Subcutaneous adipose tissue (tissue), 4 donors: Measurements from ENCODE around the gene TMEM63C. TPM values are rescaled to one million over a fixed set of nuclear protein-coding genes. Genes with fewer than 3 reads are reported as not detected.

Experiments
- total RNA-seq, 4 donors: library from RNA; depleted of rRNA; stranded (reverse); fragments of >200 nt; gene quantifications; one replicate each; pipeline ENCODE4 v1.1.0, GENCODE V29; 2016
- TF ChIP-seq, protein P1 (sequence below): fragments of 450-650 bp; IDR thresholded peaks from one replicate; pipeline ENCODE4 v1.5.1; 2016; ENCODE audit warnings: low read depth, mild to moderate bottlenecking, control low read depth, antibody characterized with exemption, moderate library complexity

TMEM63C gene
- total RNA-seq, 4 donors from 2014 or later, result 0.17 TPM; not detected in 3

DNA sequence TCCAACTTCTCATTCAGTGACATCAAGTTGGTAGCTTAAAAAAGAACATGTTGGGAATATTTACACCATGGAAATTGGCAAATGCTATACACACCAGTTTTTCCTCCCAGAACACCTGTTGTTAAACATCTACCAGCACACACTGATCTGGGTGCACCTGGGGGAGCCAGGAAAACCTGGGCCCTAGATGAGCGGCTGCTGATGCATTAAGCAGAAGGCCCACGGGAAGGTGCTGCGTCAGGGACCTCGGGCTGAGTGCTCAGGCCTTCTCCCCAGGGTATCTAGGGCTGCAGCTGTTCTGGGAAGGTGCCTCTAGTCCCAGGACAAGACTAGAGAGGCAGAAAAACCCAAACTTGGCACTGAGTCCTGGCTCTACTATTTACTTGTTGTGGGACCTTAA, 92.2 kb downstream of the TMEM63C start:
- TF ChIP-seq, protein P1, sequence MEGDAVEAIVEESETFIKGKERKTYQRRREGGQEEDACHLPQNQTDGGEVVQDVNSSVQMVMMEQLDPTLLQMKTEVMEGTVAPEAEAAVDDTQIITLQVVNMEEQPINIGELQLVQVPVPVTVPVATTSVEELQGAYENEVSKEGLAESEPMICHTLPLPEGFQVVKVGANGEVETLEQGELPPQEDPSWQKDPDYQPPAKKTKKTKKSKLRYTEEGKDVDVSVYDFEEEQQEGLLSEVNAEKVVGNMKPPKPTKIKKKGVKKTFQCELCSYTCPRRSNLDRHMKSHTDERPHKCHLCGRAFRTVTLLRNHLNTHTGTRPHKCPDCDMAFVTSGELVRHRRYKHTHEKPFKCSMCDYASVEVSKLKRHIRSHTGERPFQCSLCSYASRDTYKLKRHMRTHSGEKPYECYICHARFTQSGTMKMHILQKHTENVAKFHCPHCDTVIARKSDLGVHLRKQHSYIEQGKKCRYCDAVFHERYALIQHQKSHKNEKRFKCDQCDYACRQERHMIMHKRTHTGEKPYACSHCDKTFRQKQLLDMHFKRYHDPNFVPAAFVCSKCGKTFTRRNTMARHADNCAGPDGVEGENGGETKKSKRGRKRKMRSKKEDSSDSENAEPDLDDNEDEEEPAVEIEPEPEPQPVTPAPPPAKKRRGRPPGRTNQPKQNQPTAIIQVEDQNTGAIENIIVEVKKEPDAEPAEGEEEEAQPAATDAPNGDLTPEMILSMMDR, result no peak

DNA sequence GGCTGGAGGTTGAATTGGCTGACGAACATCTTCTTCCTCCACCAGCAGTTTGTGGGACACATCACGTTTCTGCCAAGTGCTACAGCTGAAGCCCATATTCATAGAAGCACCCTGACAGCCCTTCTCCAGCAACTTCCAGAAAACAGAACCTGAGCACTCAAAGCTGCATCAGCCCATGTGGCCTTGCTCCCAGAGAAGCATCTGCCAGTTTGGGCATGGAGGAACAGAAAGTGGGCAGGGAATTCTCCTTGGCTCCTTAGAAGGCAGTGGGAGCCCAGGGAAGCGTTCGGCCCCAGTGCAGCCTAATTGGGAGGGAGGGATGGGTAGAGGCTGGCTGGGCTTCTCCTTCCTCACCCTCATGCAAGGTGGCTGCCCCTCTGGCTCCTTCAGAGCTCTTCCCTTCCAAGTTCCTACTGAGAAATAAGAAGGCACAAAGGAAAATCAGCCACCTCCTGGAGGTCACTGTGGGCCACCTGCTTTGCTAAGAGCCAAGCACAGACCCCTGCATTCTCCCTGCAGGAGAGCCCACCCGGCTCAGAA, 93.5 kb downstream of the TMEM63C start:
- TF ChIP-seq, protein P1, result no peak

DNA sequence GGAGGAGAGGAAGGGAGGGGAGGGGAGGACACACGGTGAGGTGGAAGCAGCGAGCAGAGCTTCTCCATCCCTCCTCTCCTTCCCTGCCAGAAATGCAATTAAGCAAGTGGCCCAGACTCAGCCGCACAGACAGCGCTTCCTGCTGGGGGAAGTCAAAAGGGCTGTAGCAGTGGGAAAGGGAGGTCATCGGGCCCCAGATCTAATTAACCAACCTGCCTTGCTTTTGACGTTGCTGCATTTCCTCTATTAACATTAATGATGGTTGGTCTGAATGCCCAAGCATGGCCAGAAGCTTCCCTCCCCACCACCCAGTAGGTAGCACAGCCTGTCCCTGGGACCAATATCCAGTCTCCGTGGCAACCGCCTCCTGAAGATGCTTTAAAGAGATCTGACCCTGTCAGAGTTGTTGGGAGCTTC, 94.0 kb downstream of the TMEM63C start:
- TF ChIP-seq, protein P1, result no peak

DNA sequence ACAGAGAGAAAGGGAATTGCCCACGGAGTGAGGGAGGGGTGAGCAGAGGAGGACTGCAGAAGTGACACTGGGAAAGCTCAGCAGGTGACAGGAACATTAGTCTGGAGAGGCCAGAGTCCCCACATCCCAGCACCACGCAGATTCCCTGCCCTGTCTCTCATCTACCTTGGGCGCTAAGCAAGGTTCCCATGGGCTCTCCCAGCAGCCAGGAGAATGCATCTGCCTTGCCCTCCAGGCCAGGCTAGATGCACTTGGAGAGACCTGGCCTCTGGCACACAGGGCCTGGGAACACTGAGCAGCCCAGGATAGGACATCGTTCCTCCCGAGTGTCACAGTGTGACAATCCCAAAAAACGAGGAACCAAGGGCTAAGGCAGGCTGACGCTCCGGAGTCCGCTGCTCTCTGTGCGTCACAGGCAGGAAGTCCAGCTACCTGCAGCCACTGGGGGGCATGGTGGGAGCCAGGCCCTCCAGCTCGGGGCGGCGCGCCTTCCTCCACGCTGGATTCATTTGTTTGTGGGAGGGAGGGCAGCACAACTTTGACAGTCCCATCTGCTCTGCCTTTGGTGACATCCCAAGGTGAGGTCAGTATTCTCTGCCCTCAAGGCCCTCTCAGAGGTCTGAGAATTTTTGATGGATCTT, 94.8 kb downstream of the TMEM63C start:
- TF ChIP-seq, protein P1, result no peak

DNA sequence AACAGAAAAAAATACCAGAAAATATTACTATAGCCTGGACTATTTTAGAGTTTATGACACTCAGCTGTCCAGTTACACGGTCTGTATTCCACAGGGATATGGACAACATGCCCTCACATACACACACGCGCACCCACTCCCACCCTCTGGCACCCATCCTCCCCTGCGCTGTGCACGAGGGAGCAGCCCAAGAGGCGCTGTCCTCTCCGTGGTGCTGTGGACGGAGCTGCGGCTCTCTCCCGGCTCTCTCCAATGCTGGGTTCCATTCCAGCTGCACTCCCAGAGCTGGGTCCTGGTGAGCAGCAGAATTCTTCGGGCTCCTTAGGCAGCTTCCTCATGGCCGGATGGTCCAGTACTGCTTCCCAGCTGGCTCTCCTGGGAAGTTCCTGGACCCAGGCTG, 95.4 kb downstream of the TMEM63C start:
- TF ChIP-seq, protein P1, result no peak

DNA sequence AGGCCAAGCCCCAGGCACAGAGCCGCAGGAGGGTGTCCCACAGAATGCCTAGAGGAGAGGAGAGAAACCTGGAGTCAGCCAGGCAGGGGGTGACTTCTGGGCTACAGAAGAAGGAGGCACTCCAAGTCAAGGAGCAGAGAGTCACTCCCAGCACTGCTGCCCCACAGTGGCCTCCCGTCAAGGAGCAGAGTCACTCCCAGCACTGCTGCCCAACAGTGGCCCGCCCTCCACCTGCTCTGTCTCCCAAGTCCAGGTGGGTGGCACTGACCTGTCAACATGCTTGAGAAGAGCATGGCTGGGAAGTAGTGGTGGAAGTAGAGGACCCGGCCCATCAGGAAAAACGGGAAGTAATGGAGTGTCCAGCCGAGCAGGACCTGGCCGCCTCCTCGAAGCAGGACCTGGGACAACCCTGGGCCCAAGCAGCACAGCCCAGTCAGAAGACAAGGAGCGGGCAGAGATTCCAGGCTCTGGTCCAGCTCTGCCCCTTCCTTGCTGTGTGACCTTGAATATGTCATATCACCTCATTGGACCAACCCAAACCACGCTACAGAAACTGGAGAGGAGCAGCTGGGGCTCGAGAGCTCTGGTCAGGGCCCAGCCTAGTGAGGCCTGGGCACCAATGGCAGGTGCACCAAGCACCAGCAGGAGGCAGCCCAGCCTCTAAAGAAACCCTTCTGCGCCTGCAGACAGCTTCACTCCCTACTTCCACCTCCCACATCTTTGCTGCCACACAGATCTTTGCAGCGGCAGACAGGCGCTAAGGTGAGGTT, 97.0 kb downstream of the TMEM63C start:
- TF ChIP-seq, protein P1, result no peak

DNA sequence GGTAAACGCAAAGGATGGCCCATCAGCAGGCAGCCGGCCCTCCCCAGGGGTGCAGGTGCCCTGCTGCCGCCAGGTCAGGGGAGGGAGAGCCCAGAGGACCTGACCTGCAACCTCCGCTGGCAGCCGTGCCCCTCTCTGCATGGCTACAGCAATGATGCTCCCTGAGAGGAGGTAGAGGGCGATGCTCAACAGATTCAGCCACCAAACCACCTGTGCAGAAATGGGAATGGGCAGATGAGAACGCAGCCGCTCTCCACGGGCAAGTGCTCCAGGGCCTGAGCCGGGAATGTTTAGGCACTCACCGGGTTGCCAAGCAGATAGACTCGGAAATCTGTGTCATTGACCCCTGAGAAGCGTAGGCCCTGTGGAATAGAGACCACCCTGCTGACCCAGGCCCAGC, 98.1 kb downstream of the TMEM63C start:
- TF ChIP-seq, protein P1, result no peak
